NCI-H2196 treated with DMSO at 0.1 percent for 48 hours (cell line): ENCODE data around the gene ICA1.
"Not testable (repeated sequence)": the region's sequence is repeated elsewhere in the genome, so short reads cannot be mapped to it uniquely, and the experiment has no call there.

Experiments used
- DNase-seq: peaks from one replicate; lab custom pipeline; 2025; ENCODE audit not compliant: unreplicated experiment; lab: John Stamatoyannopoulos, UW

ICA1 gene

GRCh38 chr7:8263048-8263447 is 1.1 kb upstream of the ICA1 start:
- no peak for DNase-seq

- DNase-seq, result peak; percentile 44
These were observed 884 bp downstream of the ICA1 start for GRCh38 chr7:8260871-8261694.

GRCh38 chr7:8259586-8260222 is 2.3 kb downstream of the ICA1 start:
- DNase-seq, result no peak

GRCh38 chr7:8258734-8259133 is 3.2 kb downstream of the ICA1 start:
- no peak for DNase-seq

- no peak for DNase-seq
These were observed 3.8 kb downstream of the ICA1 start for GRCh38 chr7:8258166-8258565.

- no peak for DNase-seq
These were observed 6.0 kb downstream of the ICA1 start for GRCh38 chr7:8255680-8256655.

GRCh38 chr7:8254667-8255066 is 7.3 kb downstream of the ICA1 start:
- DNase-seq, result no peak

GRCh38 chr7:8254215-8254614 is 7.8 kb downstream of the ICA1 start:
- no peak for DNase-seq

GRCh38 chr7:8251195-8251594 is 10.8 kb downstream of the ICA1 start:
- no peak for DNase-seq

- DNase-seq, result no peak
These were observed 11.4 kb downstream of the ICA1 start for GRCh38 chr7:8250547-8250946.

GRCh38 chr7:8249121-8249520 is 12.8 kb downstream of the ICA1 start:
- no peak for DNase-seq

- no peak for DNase-seq
These were observed 15.9 kb downstream of the ICA1 start for GRCh38 chr7:8246020-8246419.

- not testable (repeated sequence) for DNase-seq
These were observed 16.9 kb downstream of the ICA1 start for GRCh38 chr7:8245032-8245431.

GRCh38 chr7:8243059-8243458 is 18.9 kb downstream of the ICA1 start:
- not testable (repeated sequence) for DNase-seq

- DNase-seq, result not testable (repeated sequence)
These were observed 22.1 kb downstream of the ICA1 start for GRCh38 chr7:8239702-8240362.

- no peak for DNase-seq
These were observed 25.1 kb downstream of the ICA1 start for GRCh38 chr7:8236780-8237407.

GRCh38 chr7:8232999-8233847 is 28.7 kb downstream of the ICA1 start:
- no peak for DNase-seq

GRCh38 chr7:8229927-8230326 is 32.0 kb downstream of the ICA1 start:
- DNase-seq, result no peak
